PFSK-1 (cell line): ENCODE data around the gene GLP1R.
A peak's percentile ranks its signal among the peaks of the same experiment; 100 is the strongest.

ENCODE experiments used
- FOXP2 ChIP-seq: optimal IDR thresholded peaks from 2 replicates; pipeline ENCODE3; 2011; ENCODE audit warnings: borderline replicate concordance, control low read depth, inconsistent platforms; ENCODE audit not compliant: insufficient read depth; ENCODE audit errors: extremely low read length, extremely low read depth
- POLR2AphosphoS5 ChIP-seq: IDR thresholded peaks from 2 replicates; pipeline ENCODE4 v1.6.1; 2012; ENCODE audit warnings: low read depth, mild to moderate bottlenecking, control low read depth, low read length, moderate library complexity
- REST ChIP-seq, 2 experiments: IDR thresholded peaks; 2 replicates each; pipeline versions ENCODE4 v1.6.1 to v1.8.0; 2011 to 2012; ENCODE audit warnings: low read depth in 2 of 2, low read length in 2 of 2, control low read depth in 1 of 2, inconsistent platforms in 1 of 2, mild to moderate bottlenecking in 1 of 2, moderate library complexity in 1 of 2; ENCODE audit not compliant: insufficient read depth in 1 of 2
- SIN3A ChIP-seq: IDR thresholded peaks from 2 replicates; pipeline ENCODE4 v1.6.1; 2012; ENCODE audit warnings: mild to moderate bottlenecking, low read length, moderate library complexity, borderline replicate concordance; ENCODE audit not compliant: insufficient read depth
- TAF1 ChIP-seq: IDR thresholded peaks from 2 replicates; pipeline ENCODE4 v1.6.1; 2012; ENCODE audit warnings: low read length, control low read depth, borderline replicate concordance; ENCODE audit not compliant: insufficient read depth

GRCh38 chr6:39088331-39088730 lies 39.8 kb downstream of the GLP1R start:
- TF ChIP-seq POLR2AphosphoS5: no peak
- no peak for TF ChIP-seq SIN3A
- no peak for TF ChIP-seq TAF1
- peak; percentile 73 to 92 for TF ChIP-seq REST (IDR thresholded peaks at IDR 0.05; ENCODE audit: insufficient read depth in 1 of 2, low read depth in 2 of 2, low read length in 2 of 2)
- TF ChIP-seq FOXP2: no peak
